ENCODE data around the gene CHRND. TPM values are rescaled to one million over a fixed set of nuclear protein-coding genes. Genes with fewer than 3 reads are reported as not detected.

Gene CHRND
- total RNA-seq, 2 experiments from 2014 or later: not detected

DNA sequence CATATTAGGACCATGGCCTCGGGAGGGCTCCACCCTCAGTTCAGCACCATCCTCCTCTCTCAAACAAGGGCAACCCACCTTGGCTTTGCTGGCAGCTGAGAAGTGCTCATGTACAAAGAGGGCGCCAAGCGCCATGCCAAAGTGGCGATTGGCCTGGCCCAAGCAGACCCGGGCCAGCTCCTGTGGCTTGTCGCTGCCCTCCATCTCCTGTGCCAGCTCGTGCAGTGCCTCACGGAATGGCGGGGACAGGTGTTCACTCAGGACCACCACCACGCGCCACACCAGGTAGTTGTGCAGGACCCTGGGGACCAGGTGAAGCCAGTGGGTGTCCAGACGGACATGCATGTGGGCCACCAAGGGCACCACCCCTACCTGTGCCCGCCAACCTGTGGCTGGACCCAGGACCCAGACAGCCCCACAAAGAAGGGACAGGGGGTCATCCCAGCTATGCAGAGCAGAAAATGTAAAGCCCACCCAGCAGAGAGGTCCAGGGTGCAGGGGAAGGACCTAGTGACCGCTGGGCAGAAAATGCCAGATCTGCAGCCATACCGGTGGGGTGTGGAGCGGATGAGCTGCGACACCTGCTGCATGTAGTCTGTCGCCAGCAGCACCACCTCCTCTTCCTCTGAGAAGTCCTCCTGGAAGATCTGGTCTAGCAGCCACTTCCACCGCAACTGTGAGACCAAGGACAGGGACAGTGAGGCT is 41.9 kb upstream of the CHRND start:
- no peak for DNase-seq
- ChIA-PET CTCF (no interaction called here), POLR2A (no interaction called here)
- H3K9me3 Mint-ChIP-seq: no peaks in the 10 kb centered on the region
- H3K36me3 Mint-ChIP-seq: no peaks in the 10 kb centered on the region
- H3K4me3 Mint-ChIP-seq: no peak overlapping the region
- peaks cover 8% of the 10 kb centered on the region for H3K4me1 Mint-ChIP-seq (ENCODE audit: low read depth)
- no peak overlapping the region for H3K27ac Mint-ChIP-seq
- intact Hi-C loops (cut with micrococcal nuclease): no loop called here
- H3K27me3 Mint-ChIP-seq: peaks cover 37% of the 10 kb centered on the region

DNA sequence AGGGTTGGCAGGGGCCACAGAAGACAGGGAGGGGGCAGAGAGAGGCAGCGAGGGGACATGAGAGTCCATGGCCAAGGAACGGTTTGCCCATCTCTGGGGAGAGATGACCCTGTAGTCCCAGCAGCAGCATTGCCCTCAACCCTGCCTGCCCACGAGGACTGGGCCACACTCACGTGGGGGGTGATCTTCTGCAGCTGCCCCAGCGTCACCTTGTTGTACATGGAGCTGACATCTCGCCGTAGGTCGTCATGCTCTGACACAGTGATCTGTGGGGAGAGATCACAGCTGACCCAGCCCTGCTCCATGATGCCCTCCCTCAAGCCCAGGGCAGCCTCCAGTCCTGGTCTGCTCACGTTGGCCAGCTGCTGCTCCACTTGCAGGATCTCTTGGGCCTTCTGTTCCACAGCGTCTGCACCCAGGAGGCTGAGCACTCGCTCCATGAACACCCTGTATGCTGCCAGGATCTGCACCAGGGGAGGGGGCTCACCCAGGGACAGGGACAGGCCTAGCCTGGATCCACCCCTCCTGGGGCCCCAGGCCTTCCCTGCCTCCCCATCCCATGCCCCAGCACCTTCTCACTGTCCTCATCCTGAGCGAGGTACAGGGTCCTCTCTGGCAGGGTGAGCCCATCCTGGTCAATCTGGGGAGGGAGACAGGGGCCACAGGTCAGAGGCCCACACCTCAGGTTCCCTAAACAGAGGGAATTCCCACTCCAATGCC is 41.2 kb upstream of the CHRND start:
- Mint-ChIP-seq H3K9me3 (no peaks in the 10 kb centered on the region), H3K4me3 (no peak overlapping the region), H3K27ac (no peak overlapping the region), H3K4me1 (ENCODE audit: low read depth) (peaks cover 8% of the 10 kb centered on the region), H3K36me3 (no peaks in the 10 kb centered on the region), H3K27me3 (peaks cover 44% of the 10 kb centered on the region)
- intact Hi-C loops (cut with micrococcal nuclease): no loop called here
- ChIA-PET POLR2A (no interaction called here), CTCF (no interaction called here)
- no peak for DNase-seq

DNA sequence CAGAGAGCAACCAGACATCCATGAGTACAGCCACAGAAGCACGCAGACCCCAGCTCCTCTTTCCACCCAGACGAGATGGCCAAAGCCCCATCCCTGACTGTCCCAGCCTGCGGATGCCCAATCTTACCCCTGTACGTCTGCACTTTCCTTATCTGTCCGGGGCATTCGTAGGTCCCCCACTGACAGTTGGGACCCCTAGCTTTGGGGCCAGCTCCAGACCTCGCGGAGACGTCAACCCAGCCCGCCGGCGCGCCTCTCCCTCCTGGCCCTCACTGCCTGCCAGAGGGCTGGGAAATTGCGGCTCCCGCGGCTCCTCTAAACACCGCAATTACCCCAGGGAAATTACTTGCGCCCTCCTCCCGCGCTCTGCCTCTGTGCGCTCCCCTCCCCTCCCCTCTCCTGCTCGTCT is 40.6 kb upstream of the CHRND start:
- Mint-ChIP-seq H3K27ac (no peak overlapping the region), H3K27me3 (peaks cover 45% of the 10 kb centered on the region), H3K4me1 (ENCODE audit: low read depth) (peaks cover 8% of the 10 kb centered on the region), H3K4me3 (no peak overlapping the region), H3K36me3 (no peaks in the 10 kb centered on the region), H3K9me3 (no peaks in the 10 kb centered on the region)
- ChIA-PET CTCF (no interaction called here), POLR2A (no interaction called here)
- DNase-seq: no peak
- intact Hi-C loops (cut with micrococcal nuclease): no loop called here

DNA sequence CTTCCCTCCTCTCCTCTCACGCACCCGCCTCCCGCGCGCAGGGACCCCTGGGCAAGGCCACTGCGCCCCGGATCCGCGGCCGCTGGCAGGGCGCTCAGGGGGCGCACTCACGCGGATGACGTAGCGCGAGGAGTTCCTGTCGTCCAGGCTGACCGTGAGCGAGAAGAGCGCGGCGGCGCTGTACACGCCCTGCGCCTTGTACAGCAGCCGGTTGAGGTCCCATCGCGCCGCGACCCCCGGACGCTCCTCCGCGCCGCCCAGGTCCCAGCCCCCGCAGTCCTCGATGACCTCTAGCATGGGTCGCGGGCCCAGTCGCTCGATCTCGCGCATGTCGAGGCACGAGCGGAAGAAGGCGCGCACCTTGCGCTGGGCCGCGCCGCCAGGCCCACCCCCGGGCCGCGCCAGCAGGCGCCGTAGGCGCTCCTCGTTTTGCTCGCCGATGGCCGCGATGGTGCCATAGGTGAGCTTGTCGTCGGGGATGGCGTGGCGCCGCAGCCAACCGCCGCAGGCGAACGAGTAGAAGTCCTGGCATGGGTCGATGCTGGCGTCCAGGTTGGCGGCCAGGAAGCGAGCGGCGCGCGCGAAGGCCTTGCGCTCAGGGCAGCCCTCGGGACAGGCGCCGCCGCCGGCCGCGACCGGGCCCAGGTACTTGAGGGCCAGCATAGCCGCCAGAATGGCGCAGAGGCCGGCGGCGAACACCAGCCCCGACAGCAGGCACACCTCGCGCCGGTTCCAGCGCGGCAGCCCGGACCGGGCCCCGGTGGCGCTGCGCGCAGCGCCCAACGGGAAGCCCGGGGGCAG is 40.0 kb upstream of the CHRND start:
- no peak for DNase-seq
- Mint-ChIP-seq H3K4me3 (no peak overlapping the region), H3K27ac (no peak overlapping the region), H3K27me3 (peaks cover 45% of the 10 kb centered on the region), H3K9me3 (no peaks in the 10 kb centered on the region), H3K36me3 (no peaks in the 10 kb centered on the region), H3K4me1 (ENCODE audit: low read depth) (peaks cover 8% of the 10 kb centered on the region)
- ChIA-PET CTCF (no interaction called here), POLR2A (no interaction called here)
- intact Hi-C loops (cut with micrococcal nuclease): no loop called here

DNA sequence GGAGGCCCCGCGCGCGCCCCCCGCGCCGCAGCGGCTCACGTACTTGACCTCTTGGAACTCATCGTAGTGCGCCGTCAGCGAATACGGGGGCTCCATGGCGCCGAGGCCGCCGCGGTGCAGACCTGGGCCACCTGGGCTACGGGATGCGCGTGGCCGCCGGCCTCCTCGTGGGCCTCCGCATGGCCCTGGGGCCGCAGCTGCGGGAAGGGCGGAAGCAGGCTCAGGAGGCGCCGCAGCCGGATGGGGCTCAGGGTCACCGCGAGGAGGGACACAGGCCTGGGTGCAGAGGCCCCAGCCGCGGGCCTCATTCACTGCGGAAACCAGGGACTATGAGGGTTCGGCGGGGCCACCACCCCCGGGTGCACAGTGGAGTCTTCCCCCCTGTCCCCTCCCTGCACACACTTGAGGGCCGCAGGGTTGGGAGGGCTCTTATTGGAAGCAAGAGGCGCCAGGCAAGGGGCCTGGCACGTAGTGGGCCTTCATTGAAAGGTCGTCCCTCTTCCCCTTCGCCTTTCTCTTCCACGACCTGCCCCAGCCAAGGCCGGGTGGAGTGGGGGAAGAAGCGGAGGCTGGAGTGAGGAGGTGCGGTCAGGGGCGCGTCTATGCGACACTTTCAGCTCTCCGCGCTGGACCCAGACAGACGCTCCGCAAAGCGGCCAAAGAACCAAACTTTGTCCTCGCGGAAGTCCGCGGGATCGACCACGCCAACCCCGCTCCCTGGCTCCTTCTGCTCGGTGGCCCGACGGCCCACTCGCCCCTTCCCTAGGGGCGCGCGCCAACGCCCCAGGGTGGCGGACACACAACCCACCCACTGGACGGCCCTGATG is 39.2 kb upstream of the CHRND start:
- Mint-ChIP-seq H3K4me3 (no peak overlapping the region), H3K27me3 (peaks cover 52% of the 10 kb centered on the region), H3K36me3 (no peaks in the 10 kb centered on the region), H3K9me3 (no peaks in the 10 kb centered on the region), H3K27ac (no peak overlapping the region), H3K4me1 (ENCODE audit: low read depth) (peaks cover 8% of the 10 kb centered on the region)
- CTCF ChIA-PET: no interaction called here
- DNase-seq: no peak
- POLR2A ChIA-PET: no interaction called here
- intact Hi-C loops (cut with micrococcal nuclease): no loop called here

DNA sequence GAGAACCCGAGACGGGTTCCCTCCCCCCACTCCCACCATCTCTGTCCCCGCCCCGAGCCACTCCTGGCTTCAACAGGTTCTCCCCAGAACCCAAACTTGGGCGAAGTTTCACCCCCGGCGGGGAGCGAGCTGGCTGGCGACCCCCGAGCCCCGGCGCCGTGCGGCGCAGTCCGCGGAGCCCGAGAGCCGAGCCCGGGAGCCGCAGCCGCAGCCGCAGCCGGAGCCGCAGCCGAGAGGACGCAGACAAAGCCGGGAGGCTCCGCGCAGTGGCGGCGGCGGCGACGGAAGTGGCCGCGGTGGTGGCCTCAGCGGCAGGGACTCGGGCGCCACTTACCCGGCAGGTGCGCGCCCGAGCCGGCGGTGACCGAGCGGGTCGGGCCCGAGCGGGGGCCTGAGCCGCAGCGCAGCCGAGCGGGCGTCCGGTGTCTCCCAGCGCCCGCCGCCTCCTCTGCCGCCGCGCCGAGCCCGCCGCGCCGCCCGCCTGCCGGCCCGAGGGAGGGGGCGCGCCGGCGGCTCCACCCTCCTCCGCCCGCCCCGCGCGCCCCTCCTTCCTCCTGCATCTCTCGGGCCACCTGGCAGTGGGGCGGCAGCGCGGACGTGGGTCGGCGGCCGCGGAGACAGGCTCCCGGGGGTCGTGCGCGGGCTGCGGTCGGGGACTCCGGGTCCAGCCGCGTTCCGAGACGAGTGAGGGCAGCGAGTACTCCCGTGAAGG is 38.4 kb upstream of the CHRND start, which contains the start of gene ECEL1:
Gene ECEL1 (minus strand): TSS at position 450 of the 712 bp plus-strand sequence. CDS start 1,181 bp downstream, outside the sequence.
- Mint-ChIP-seq H3K4me1 (ENCODE audit: low read depth) (peaks cover 8% of the 10 kb centered on the region), H3K4me3 (no peak within 1 kb of the TSS), H3K9me3 (no peaks in the 10 kb centered on the region), H3K27me3 (peaks cover 52% of the 10 kb centered on the region), H3K36me3 (no peaks in the 10 kb centered on the region), H3K27ac (no peak within 1 kb of the TSS)
- intact Hi-C loops (cut with micrococcal nuclease): no loop called here
- ChIA-PET POLR2A (no interaction called here), CTCF (no interaction called here)
- no peak for DNase-seq

DNA sequence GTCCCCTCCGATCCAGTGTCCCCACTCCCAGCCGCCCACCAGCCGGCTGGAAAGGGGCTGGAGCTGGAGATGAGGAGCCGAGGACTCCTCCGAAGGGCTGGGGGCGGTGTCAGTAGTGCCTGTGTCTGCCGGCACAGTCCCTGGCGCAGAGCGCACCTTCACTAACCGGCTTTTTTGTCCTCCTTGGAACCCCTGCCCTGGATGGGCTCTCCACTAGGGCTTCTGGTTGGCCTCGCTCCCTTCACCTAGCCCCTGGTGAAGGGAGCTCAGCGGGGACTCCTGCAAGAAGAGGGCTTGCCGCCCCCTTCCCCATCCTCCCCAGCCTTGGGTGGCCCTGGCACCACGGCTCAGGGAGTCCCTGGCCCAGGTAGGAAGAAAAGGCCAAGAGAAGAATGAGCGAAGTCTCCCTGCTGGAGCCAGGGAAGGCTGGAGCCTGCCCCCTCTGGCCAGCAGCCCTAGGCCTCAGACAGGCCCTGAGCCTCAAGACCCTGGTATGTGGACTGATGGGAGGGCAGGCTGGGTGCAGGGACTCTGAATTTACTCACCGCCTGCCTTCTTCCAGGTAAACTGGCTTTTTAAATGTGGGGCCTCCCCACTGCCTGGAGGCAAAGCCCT is 37.8 kb upstream of the CHRND start:
- peaks cover 8% of the 10 kb centered on the region for H3K4me1 Mint-ChIP-seq (ENCODE audit: low read depth)
- H3K9me3 Mint-ChIP-seq: no peaks in the 10 kb centered on the region
- no peak overlapping the region for H3K27ac Mint-ChIP-seq
- peaks cover 48% of the 10 kb centered on the region for H3K27me3 Mint-ChIP-seq
- H3K36me3 Mint-ChIP-seq: no peaks in the 10 kb centered on the region
- intact Hi-C loops (cut with micrococcal nuclease): no loop called here
- ChIA-PET POLR2A (no interaction called here), CTCF (no interaction called here)
- DNase-seq: no peak
- no peak overlapping the region for H3K4me3 Mint-ChIP-seq

DNA sequence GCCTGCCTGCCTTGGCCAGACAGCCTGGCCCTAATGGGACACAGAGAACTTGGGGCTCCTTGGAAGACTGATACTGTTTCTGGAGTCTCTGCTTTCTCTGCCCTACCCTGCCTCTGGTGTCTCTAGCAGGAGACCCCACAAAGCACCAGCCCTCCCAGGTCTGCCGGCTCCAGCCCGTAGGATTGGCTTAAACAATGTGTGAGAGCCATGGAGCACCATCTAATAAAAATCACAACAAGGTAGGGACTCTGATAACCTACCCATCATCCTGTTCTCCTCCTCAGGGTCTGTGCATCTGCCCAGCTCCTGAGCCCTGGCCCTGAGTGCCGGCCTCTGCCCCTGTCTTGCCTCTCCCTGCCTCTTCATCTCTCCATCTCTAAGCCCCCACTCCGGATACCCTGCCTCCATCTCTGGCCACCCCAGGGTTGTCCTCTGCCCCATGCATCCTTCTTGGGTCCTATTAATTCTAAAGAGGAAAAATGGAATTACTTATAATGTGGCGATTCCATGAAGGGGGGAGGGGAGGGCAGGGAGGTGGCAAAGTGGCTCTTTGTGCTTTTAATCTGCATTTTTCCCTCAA is 37.1 kb upstream of the CHRND start:
- Mint-ChIP-seq H3K9me3 (no peaks in the 10 kb centered on the region), H3K27me3 (peaks cover 48% of the 10 kb centered on the region), H3K4me3 (no peak overlapping the region), H3K4me1 (ENCODE audit: low read depth) (peaks cover 8% of the 10 kb centered on the region), H3K27ac (no peak overlapping the region), H3K36me3 (no peaks in the 10 kb centered on the region)
- POLR2A ChIA-PET: no interaction called here
- CTCF ChIA-PET: no interaction called here
- intact Hi-C loops (cut with micrococcal nuclease): no loop called here
- no peak for DNase-seq

GRCh38 chr2:232489516-232490220 is 36.3 kb upstream of the CHRND start:
- Mint-ChIP-seq H3K27me3 (peaks cover 40% of the 10 kb centered on the region), H3K36me3 (no peaks in the 10 kb centered on the region), H3K4me3 (no peak overlapping the region), H3K27ac (no peak overlapping the region), H3K9me3 (no peaks in the 10 kb centered on the region), H3K4me1 (ENCODE audit: low read depth) (peaks cover 8% of the 10 kb centered on the region)
- CTCF ChIA-PET: interaction anchor here (0.7 to 1.4 kb wide), 2 partner anchors 33 to 43 kb away, joined by 3 to 4 read pairs; no protein-coding TSS in a partner anchor
- DNase-seq: no peak
- POLR2A ChIA-PET: no interaction called here
- intact Hi-C loops (cut with micrococcal nuclease): no loop called here

DNA sequence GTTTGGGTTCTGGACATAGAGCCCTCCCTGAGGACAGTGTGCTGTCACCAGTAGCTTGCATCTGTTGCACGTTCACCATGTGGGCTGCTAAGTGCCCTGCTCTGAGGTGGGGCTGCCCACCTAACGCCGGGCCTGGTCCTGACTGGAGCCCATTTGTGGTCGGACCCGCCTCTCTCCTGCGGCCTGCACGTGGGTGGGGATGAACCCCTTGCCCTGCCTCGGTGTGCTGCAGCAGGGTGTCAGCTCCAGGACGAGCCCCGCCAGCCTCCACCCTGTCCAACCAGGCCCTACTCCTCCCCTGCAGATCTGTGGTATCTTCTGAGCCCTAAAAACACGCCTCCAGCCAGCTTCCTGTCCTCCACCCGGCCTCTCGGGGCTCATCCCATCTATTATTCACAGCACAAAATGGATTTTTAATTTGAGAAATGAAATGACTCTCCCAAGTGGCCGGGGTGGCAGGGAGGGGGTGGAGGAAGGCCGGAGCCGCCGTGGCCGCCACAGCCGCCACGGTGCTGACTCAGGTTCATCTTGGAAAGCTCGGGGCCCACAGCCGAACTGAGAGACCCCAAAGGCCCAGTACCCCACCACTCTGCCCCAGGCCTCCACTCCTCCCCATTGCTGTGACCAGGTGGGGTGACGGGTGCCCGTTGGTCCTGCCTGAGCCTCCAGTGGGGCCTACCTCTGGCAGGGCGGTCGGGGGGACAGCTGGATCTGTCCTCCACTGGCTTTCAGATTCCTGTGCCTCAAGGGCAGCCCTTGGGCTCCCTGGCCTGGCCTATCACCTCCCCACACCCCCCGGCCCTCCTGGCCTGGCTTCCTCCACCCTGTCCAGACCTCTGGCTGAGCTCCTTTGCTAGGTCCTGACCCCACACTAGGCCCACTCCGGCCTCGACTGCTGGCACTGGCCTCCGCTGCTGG is 35.5 kb upstream of the CHRND start:
- H3K4me1 Mint-ChIP-seq (ENCODE audit: low read depth): peaks cover 4% of the 10 kb centered on the region
- H3K36me3 Mint-ChIP-seq: no peaks in the 10 kb centered on the region
- ChIA-PET CTCF (interaction anchor here (0.7 to 1.4 kb wide), 2 partner anchors 32 to 43 kb away, joined by 3 to 4 read pairs; no protein-coding TSS in a partner anchor), POLR2A (no interaction called here)
- DNase-seq: no peak
- intact Hi-C loops (cut with micrococcal nuclease): no loop called here
- H3K27ac Mint-ChIP-seq: no peak overlapping the region
- peaks cover 32% of the 10 kb centered on the region for H3K27me3 Mint-ChIP-seq
- H3K9me3 Mint-ChIP-seq: no peaks in the 10 kb centered on the region
- no peak overlapping the region for H3K4me3 Mint-ChIP-seq

Measured in activated CD4-positive, alpha-beta memory T cell treated with anti-CD3 and anti-CD28 coated beads for 36 hours (primary cell).